ENCODE results near the gene ALG5.

ALG5 gene

GRCh38 chr13:36999054-36999714, at the start of gene ALG5:
Gene ALG5 (minus strand): TSS chr13:36999340. CDS start chr13:36999300, 40 bp downstream.
- peak; percentile 86 for DNase-seq (ENCODE audit: low read depth in 2 of 2)

GRCh38 chr13:37047846-37048245, 48.7 kb upstream of the ALG5 start:
- no peak for DNase-seq (ENCODE audit: low read depth in 2 of 2)

GRCh38 chr13:37047032-37047431, 47.9 kb upstream of the ALG5 start:
- no peak for DNase-seq (ENCODE audit: low read depth in 2 of 2)

- DNase-seq (ENCODE audit: low read depth in 2 of 2): no peak
These were observed 46.9 kb upstream of the ALG5 start for GRCh38 chr13:37046062-37046461.

GRCh38 chr13:37040789-37041188, 41.6 kb upstream of the ALG5 start:
- no peak for DNase-seq (ENCODE audit: low read depth in 2 of 2)

GRCh38 chr13:37039896-37040295, 40.8 kb upstream of the ALG5 start:
- DNase-seq (ENCODE audit: low read depth in 2 of 2): no peak

- no peak for DNase-seq (ENCODE audit: low read depth in 2 of 2)
These were observed 38.1 kb upstream of the ALG5 start for GRCh38 chr13:37037241-37037640.

GRCh38 chr13:37029617-37030016, 30.5 kb upstream of the ALG5 start:
- DNase-seq (ENCODE audit: low read depth in 2 of 2): no peak

- DNase-seq (ENCODE audit: low read depth in 2 of 2): no peak
These were observed 28.5 kb upstream of the ALG5 start for GRCh38 chr13:37027639-37028038.

- DNase-seq (ENCODE audit: low read depth in 2 of 2): no peak
These were observed 27.6 kb upstream of the ALG5 start for GRCh38 chr13:37026771-37027170.

- no peak for DNase-seq (ENCODE audit: low read depth in 2 of 2)
These were observed 24.7 kb upstream of the ALG5 start for GRCh38 chr13:37023871-37024270.

GRCh38 chr13:37014609-37015008, 15.5 kb upstream of the ALG5 start:
- DNase-seq (ENCODE audit: low read depth in 2 of 2): no peak

GRCh38 chr13:37011788-37012187, 12.6 kb upstream of the ALG5 start:
- DNase-seq (ENCODE audit: low read depth in 2 of 2): no peak

- DNase-seq (ENCODE audit: low read depth in 2 of 2): no peak
These were observed 11.9 kb upstream of the ALG5 start for GRCh38 chr13:37011002-37011401.

- DNase-seq (ENCODE audit: low read depth in 2 of 2): no peak
These were observed 11.3 kb upstream of the ALG5 start for GRCh38 chr13:37010424-37010823.

- no peak for DNase-seq (ENCODE audit: low read depth in 2 of 2)
These were observed 10.6 kb upstream of the ALG5 start for GRCh38 chr13:37009692-37010091.

- DNase-seq (ENCODE audit: low read depth in 2 of 2): no peak
These were observed 2.7 kb upstream of the ALG5 start for GRCh38 chr13:37001921-37002250.

GRCh38 chr13:36998624-36999041, 507 bp downstream of the ALG5 start:
- no peak for DNase-seq (ENCODE audit: low read depth in 2 of 2)

GRCh38 chr13:36997716-36998427, 1.3 kb downstream of the ALG5 start:
- no peak for DNase-seq (ENCODE audit: low read depth in 2 of 2)

GRCh38 chr13:36992362-36992761, 6.8 kb downstream of the ALG5 start:
- no peak for DNase-seq (ENCODE audit: low read depth in 2 of 2)

GRCh38 chr13:36986462-36987240, 12.5 kb downstream of the ALG5 start:
- no peak for DNase-seq (ENCODE audit: low read depth in 2 of 2)

- DNase-seq (ENCODE audit: low read depth in 2 of 2): no peak
These were observed 17.9 kb downstream of the ALG5 start for GRCh38 chr13:36981156-36981743.

Data from stimulated activated CD8-positive, alpha-beta memory T cell treated with anti-CD3 and anti-CD28 coated beads, Interleukin-7, amount 100 ng/mL, for 1 hour (primary cell).